HFF-Myc (cell line): ENCODE results near the gene DERL3.

Experiments
- DNase-seq: peaks from one replicate; pipeline ENCODE4 v3.0.0-alpha.2; 2011; ENCODE audit warnings: low read depth; ENCODE audit errors: extremely low read depth
- H3K4me3 ChIP-seq: replicated peaks from 2 replicates; pipeline ENCODE4 v1.5.1; 2011; ENCODE audit warnings: low read depth, mild to moderate bottlenecking, control low read depth, low read length
- CTCF ChIP-seq: IDR thresholded peaks from 2 replicates; pipeline ENCODE4 v1.5.1; 2012; ENCODE audit warnings: mild to moderate bottlenecking, low read depth, low read length, control low read depth; ENCODE audit errors: missing control alignments

DERL3 gene

GRCh38 chr22:23841292-23841691 lies 2.5 kb upstream of the DERL3 start:
- no peak for DNase-seq
- TF ChIP-seq CTCF = no peak

GRCh38 chr22:23840026-23840425 lies 1.2 kb upstream of the DERL3 start:
- H3K4me3 ChIP-seq = no peak overlapping the region
- no peak for TF ChIP-seq CTCF

More at GRCh38 chr22:23841292-23841691, 2.5 kb upstream of the DERL3 start:
- H3K4me3 ChIP-seq = no peak overlapping the region

DNA sequence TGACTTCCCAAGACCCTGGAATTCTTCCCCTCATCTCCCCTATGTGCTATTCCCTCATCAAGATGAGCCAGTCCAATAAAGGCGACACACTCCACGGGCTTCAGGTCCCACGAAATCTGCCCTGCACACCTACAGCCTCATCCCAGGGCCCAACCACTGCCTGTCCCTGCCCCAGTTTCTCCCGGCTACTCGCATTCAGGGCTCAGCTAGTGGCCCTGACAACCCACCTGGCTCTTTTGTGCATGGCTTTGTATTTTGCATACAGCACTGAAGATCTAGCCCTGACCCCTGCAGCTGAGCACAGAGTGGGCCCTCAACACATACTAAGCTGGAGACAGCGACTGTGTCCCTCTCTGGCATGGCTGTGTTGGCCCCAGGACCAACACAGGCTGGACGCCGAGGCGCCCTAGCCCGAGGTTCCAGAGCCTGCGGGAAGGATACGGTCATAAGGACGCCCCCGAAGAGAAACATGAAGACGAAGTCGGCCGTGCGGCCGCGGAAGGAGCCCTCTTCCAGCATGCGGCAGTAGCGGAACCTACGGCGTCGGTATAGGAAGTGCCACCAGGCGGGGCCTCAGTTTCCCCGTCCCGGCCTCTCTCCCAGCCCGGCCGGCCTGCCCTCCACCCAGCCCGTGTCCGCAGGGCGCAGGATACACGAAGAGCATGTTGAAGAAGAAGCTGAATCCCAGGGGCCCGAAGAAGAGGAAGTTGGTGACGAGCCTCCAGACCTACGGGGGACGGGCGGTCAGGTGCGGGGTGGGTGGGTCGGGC lies 710 bp downstream of the DERL3 start:
- TF ChIP-seq CTCF = no peak
- no peak for DNase-seq
- peak overlapping the region; percentile 30 for H3K4me3 ChIP-seq

More at GRCh38 chr22:23840026-23840425, 1.2 kb upstream of the DERL3 start:
- DNase-seq = no peak

- no peak overlapping the region for H3K4me3 ChIP-seq
- no peak for DNase-seq
Observed at GRCh38 chr22:23837496-23837859, 1.3 kb downstream of the DERL3 start.

DNA sequence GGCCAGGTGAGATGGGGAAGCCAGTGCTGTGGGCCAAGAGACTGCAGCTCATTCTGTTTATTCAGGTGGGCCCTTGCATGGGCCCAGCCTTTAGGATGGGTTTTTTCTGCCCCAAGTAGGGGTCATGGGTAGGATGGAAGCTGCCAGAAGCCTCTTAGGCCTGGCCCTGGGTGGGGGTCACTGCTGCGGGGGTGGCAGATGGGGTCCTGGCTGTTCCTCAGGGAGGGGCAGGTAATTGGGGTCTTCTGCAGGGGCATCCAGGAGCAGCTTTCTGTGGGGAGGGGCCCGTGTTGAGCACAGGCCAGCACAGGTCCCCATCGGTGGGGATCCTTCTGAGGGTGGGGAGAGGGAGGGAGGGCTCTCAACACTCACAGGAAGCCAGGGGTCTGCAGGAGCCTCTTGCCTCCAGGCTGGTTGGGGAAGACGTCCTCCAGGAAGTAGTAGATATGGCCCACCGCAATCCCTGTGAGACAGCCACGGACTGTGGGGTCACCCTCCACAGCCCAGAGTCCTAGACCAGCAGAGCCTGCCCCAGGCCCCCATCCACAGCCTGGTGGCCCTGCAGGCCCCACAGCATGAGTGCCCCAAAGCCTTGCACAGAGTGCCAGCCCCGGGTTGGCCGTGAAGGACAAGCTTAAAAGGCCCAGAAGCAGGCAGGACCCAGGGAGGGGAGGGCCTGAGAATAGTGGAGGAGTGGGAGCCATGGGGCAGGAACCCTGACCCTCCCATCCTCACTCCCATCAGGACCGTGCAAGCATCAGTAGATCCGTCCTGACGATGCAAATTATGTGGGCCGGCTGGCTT lies 1.9 kb downstream of the DERL3 start:
- no peak for TF ChIP-seq CTCF
- DNase-seq = no peak
- H3K4me3 ChIP-seq = no peak overlapping the region

More at GRCh38 chr22:23837496-23837859, 1.3 kb downstream of the DERL3 start:
- no peak for TF ChIP-seq CTCF

- no peak for DNase-seq
- no peak for TF ChIP-seq CTCF
- no peak overlapping the region for H3K4me3 ChIP-seq
Observed at GRCh38 chr22:23836281-23836680, 2.5 kb downstream of the DERL3 start.
